H1 (cell line): Measurements from ENCODE around the gene CUX1. TPM values are rescaled to one million over a fixed set of nuclear protein-coding genes. Genes with fewer than 3 reads are reported as not detected.

Source experiments
- CTCF ChIA-PET: fragments of 300-600 bp; sonication (Branson Sonifier 250); formaldehyde crosslinking; loops from one replicate; lab custom pipeline; 2021; ENCODE audit not compliant: partially characterized antibody; lab: Charles Lee
- POLR2A ChIA-PET: fragments of 300-600 bp; sonication (Branson Sonifier 250); formaldehyde crosslinking; loops from one replicate; lab custom pipeline; 2021; ENCODE audit warnings: inconsistent platforms; ENCODE audit not compliant: partially characterized antibody; lab: Charles Lee
- DNase-seq, 2 experiments: peaks; one replicate each; pipeline versions ENCODE4 v3.0.0 to v3.0.0-alpha.2; 2010 to 2022; ENCODE audit warnings: low spot score in 2 of 2, low read depth in 1 of 2, mixed read lengths in 1 of 2
- FAIRE-seq: peaks from 2 replicates; lab custom pipeline; 2011; peaks lifted over from hg19 to GRCh38; lab: Jason Lieb, UNC
- H2AFZ ChIP-seq: 2 replicates; pipeline ENCODE4 v1.8.1; 2012; ENCODE audit warnings: low read length, inconsistent platforms
- H2AK5ac ChIP-seq: 2 replicates; pipeline ENCODE4 v1.6.1; 2013; ENCODE audit warnings: low read depth, low read length
- H2BK120ac ChIP-seq: replicated peaks from 2 replicates; pipeline ENCODE3; 2013; ENCODE audit warnings: low read depth, low read length, inconsistent platforms
- H2BK12ac ChIP-seq: 2 replicates; pipeline ENCODE4 v1.6.1; 2013; ENCODE audit warnings: low read depth, low read length
- H2BK15ac ChIP-seq: 2 replicates; pipeline ENCODE4 v1.6.1; 2013; ENCODE audit warnings: low read length
- H2BK20ac ChIP-seq: 2 replicates; pipeline ENCODE4 v1.6.1; 2013; ENCODE audit warnings: low read length
- H2BK5ac ChIP-seq: 2 replicates; pipeline ENCODE4 v1.6.1; 2013; ENCODE audit warnings: low read depth, low read length
- H3K14ac ChIP-seq: 2 replicates; pipeline ENCODE4 v1.6.1; 2013; ENCODE audit warnings: inconsistent platforms; ENCODE audit not compliant: insufficient read length
- H3K18ac ChIP-seq: 2 replicates; pipeline ENCODE4 v1.6.1; 2013; ENCODE audit warnings: low read length; ENCODE audit errors: extremely low read depth
- H3K23ac ChIP-seq: 2 replicates; pipeline ENCODE4 v1.6.1; 2013; ENCODE audit warnings: inconsistent platforms; ENCODE audit not compliant: insufficient read length
- H3K23me2 ChIP-seq: 2 replicates; pipeline ENCODE4 v1.6.1; 2013; ENCODE audit warnings: low read depth, low read length
- H3K27ac ChIP-seq: 2 replicates; pipeline ENCODE4 v1.6.1; 2011; ENCODE audit warnings: low read depth, low read length, inconsistent platforms
- H3K27me3 ChIP-seq, 4 experiments: replicated peaks in 1 of 4; 1 replicate in 1 of 4; 2 replicates in 3 of 4; pipeline versions ENCODE4 v1.6.1 to v1.8.1; 2011 to 2013; ENCODE audit warnings: low read length in 3 of 4, mild to moderate bottlenecking in 3 of 4, inconsistent platforms in 2 of 4, mixed read lengths in 2 of 4, moderate library complexity in 1 of 4; ENCODE audit not compliant: control insufficient read depth in 3 of 4, insufficient read depth in 3 of 4; ENCODE audit errors: extremely low read depth in 1 of 4
- H3K36me3 ChIP-seq, 4 experiments: 2 replicates each; pipeline versions ENCODE4 v1.6.1 to v1.8.1; 2011 to 2013; ENCODE audit warnings: mild to moderate bottlenecking in 4 of 4, low read length in 3 of 4, moderate library complexity in 2 of 4, control low read depth in 1 of 4, inconsistent platforms in 1 of 4; ENCODE audit not compliant: insufficient read depth in 4 of 4, control insufficient read depth in 2 of 4
- H3K4ac ChIP-seq: replicated peaks from 2 replicates; pipeline ENCODE3; 2013; ENCODE audit warnings: low read length, low read depth, mixed read lengths, inconsistent platforms; ENCODE audit not compliant: insufficient read length
- H3K4me1 ChIP-seq, 4 experiments: replicated peaks in 1 of 4; 1 replicate in 1 of 4; 2 replicates in 3 of 4; pipeline versions ENCODE4 v1.6.1 to v1.8.1; 2011 to 2013; ENCODE audit warnings: low read length in 3 of 4, inconsistent platforms in 2 of 4, mixed read lengths in 1 of 4; ENCODE audit not compliant: insufficient read depth in 4 of 4, control insufficient read depth in 3 of 4
- H3K4me2 ChIP-seq, 2 experiments: 2 replicates each; pipeline versions ENCODE4 v1.6.1 to v1.8.1; 2011 to 2013; ENCODE audit warnings: low read depth in 2 of 2, low read length in 2 of 2, control low read depth in 1 of 2, inconsistent platforms in 1 of 2, mild to moderate bottlenecking in 1 of 2; ENCODE audit not compliant: insufficient read depth in 1 of 2
- H3K4me3 ChIP-seq, 4 experiments: fragments of 200-600, 300-600 bp in 1 of 4; sonication (generic), shearing (Covaris generic), sonication (Bioruptor Twin) in 1 of 4; 2 replicates each; pipeline versions ENCODE4 v1.5.1 to v1.8.1; 2011 to 2016; ENCODE audit warnings: low read length in 4 of 4, low read depth in 3 of 4, control low read depth in 2 of 4, inconsistent platforms in 2 of 4, mild to moderate bottlenecking in 2 of 4, mixed read lengths in 1 of 4, moderate library complexity in 1 of 4; ENCODE audit not compliant: insufficient read depth in 2 of 4; ENCODE audit errors: extremely low read depth in 1 of 4
- H3K56ac ChIP-seq: replicated peaks from 2 replicates; pipeline ENCODE3; 2013; ENCODE audit warnings: low read depth, mild to moderate bottlenecking, mixed read lengths, low read length, inconsistent platforms; ENCODE audit not compliant: insufficient read length
- H3K79me1 ChIP-seq: 2 replicates; pipeline ENCODE4 v1.6.1; 2013; ENCODE audit warnings: low read depth, low read length, control low read depth
- H3K79me2 ChIP-seq, 2 experiments: 2 replicates each; pipeline versions ENCODE4 v1.6.1 to v1.8.1; 2012 to 2013; ENCODE audit warnings: low read length in 2 of 2, mild to moderate bottlenecking in 2 of 2, inconsistent platforms in 1 of 2; ENCODE audit not compliant: insufficient read depth in 2 of 2, control insufficient read depth in 1 of 2
- H3K9ac ChIP-seq, 4 experiments: replicated peaks in 1 of 4; 1 replicate in 1 of 4; 2 replicates in 3 of 4; pipeline versions ENCODE4 v1.6.1 to v1.8.1; 2011 to 2013; ENCODE audit warnings: low read depth in 3 of 4, low read length in 3 of 4, control low read depth in 2 of 4, mild to moderate bottlenecking in 2 of 4, moderate library complexity in 2 of 4, inconsistent platforms in 1 of 4; ENCODE audit errors: extremely low read depth in 1 of 4
- H3K9me3 ChIP-seq, 2 experiments: 2 replicates each; pipeline versions ENCODE4 v1.6.1 to v1.8.1; 2012 to 2013; ENCODE audit warnings: mild to moderate bottlenecking in 2 of 2, moderate library complexity in 2 of 2, control low read depth in 1 of 2, inconsistent platforms in 1 of 2, low read depth in 1 of 2, low read length in 1 of 2, mixed read lengths in 1 of 2; ENCODE audit not compliant: insufficient read depth in 2 of 2
- H4K20me1 ChIP-seq, 2 experiments: replicated peaks in 1 of 2; 2 replicates each; pipeline versions ENCODE3 to v1.8.1; 2011 to 2013; ENCODE audit warnings: inconsistent platforms in 2 of 2, low read length in 2 of 2, mild to moderate bottlenecking in 1 of 2; ENCODE audit not compliant: insufficient read depth in 2 of 2, control insufficient read depth in 1 of 2
- H4K5ac ChIP-seq: 2 replicates; pipeline ENCODE4 v1.6.1; 2013; ENCODE audit warnings: low read length, low read depth, mixed read lengths, inconsistent platforms; ENCODE audit not compliant: insufficient read length
- H4K8ac ChIP-seq: 2 replicates; pipeline ENCODE4 v1.8.0; 2013; ENCODE audit warnings: mild to moderate bottlenecking, moderate library complexity, low read length, inconsistent platforms; ENCODE audit not compliant: insufficient read depth; ENCODE audit errors: extremely low read depth
- H4K91ac ChIP-seq: replicated peaks from 2 replicates; pipeline ENCODE3; 2013; ENCODE audit warnings: low read length, mixed read lengths, inconsistent platforms; ENCODE audit not compliant: insufficient read length
- JUN ChIP-seq: IDR thresholded peaks from 2 replicates; pipeline ENCODE4 v1.6.1; 2011; ENCODE audit warnings: low read depth, mild to moderate bottlenecking, improper control_type of control experiment, low read length
- JUND ChIP-seq: IDR thresholded peaks from 2 replicates; pipeline ENCODE4 v1.6.1; 2011; ENCODE audit warnings: mild to moderate bottlenecking, improper control_type of control experiment, low read length
- PHF8 ChIP-seq: fragments of 200-600 bp; sonication (generic); conservative IDR thresholded peaks from 2 replicates; pipeline ENCODE4 v1.7.1; 2012; ENCODE audit warnings: low read depth, mild to moderate bottlenecking, inconsistent platforms, low read length, moderate library complexity
- RNF2 ChIP-seq: fragments of 200-900, 300-1000 bp; sonication (generic); IDR thresholded peaks from 2 replicates; pipeline ENCODE4 v1.7.1; 2016; ENCODE audit warnings: borderline replicate concordance, low read depth, mild to moderate bottlenecking, antibody characterized with exemption, low read length; ENCODE audit not compliant: poor library complexity, severe bottlenecking; ENCODE audit errors: missing control alignments
- WGBS, 2 experiments: shearing (Covaris generic) in 1 of 2; methylation state at CpG; one replicate each; pipeline versions ENCODE4 v1.1.6 to v1.1.7; 2013 to 2015; ENCODE audit warnings: low lambda C conversion rate in 2 of 2, mixed read lengths in 2 of 2, inconsistent platforms in 1 of 2, low coverage in 1 of 2, missing lambda C conversion rate in 1 of 2; ENCODE audit not compliant: insufficient replicate concordance in 2 of 2, insufficient coverage in 1 of 2, insufficient read length in 1 of 2; ENCODE audit errors: extremely low coverage in 1 of 2, missing lambda C conversion rate in 1 of 2; 5-methylcytosine and 5-hydroxymethylcytosine counted together
- polyA plus RNA-seq, 7 experiments: library from polyadenylated mRNA; depleted of rRNA in 3 of 7; stranded (reverse) in 5 of 7; unstranded in 2 of 7; fragments of >200 nt in 5 of 7; fragments of 200-250 nt in 2 of 7; gene quantifications; 1 replicate in 5 of 7; 2 replicates in 1 of 7; 4 replicates in 1 of 7; pipeline versions ENCODE4 v1.2.1 to v1.2.3, GENCODE V29; 2011 to 2013; ENCODE audit warnings: missing spikeins in 2 of 7, mixed read lengths in 2 of 7
- total RNA-seq: library from RNA; stranded (reverse); fragmentation: NEBNext Ultra II Directional; extraction: Animal tissue kit (Norgen Biotek cat#: 25700); gene quantifications from 2 replicates; pipeline ENCODE4 v1.2.1, GENCODE V29; 2021

Gene CUX1
- total and polyA plus RNA-seq, 2 of the 8 experiments (the other 6 are each of a cell fraction or from before 2014, with no cell fraction given) = 21.6 to 65.9 TPM

- H3K4me3 ChIP-seq = no peak overlapping the region
- H2BK20ac ChIP-seq = no peak overlapping the region
- no peaks in the 10 kb centered on the region for H3K23me2 ChIP-seq
- no peak overlapping the region for H3K27ac ChIP-seq
- H2BK5ac ChIP-seq = peak overlapping the region; percentile 47; the same call in 1 of the 2 replicates
- no peak for FAIRE-seq
- H2BK12ac ChIP-seq = 0 out of 2 replicates have a peak overlapping the region, but pooled peaks have one; percentile 65
- peaks cover 7% of the 10 kb centered on the region for H3K79me1 ChIP-seq
- H4K91ac ChIP-seq = no peak overlapping the region
- no peak overlapping the region for H3K14ac ChIP-seq
- no peaks in the 10 kb centered on the region for H3K9me3 ChIP-seq
- no peak overlapping the region for H4K5ac ChIP-seq
- H3K4me1 ChIP-seq = peaks cover 0 to 16% (median 3%) of the 10 kb centered on the region in 4 experiments; a peak in 2 of 7 replicates
- TF ChIP-seq JUN (no peak), JUND (no peak), PHF8 (no peak), RNF2 (no peak)
- H4K8ac ChIP-seq = no peak overlapping the region; the same call in 1 of the 2 replicates
- WGBS, 2 experiments = 90% methylated on average over 24 of the region's 24 CpGs; no CpG with 5 or more reads in 1 of the 2 experiments
- peaks cover 0 to 35% of the 10 kb centered on the region in 2 experiments; a peak in 2 of 4 replicates for H3K79me2 ChIP-seq
- no peak overlapping the region for H2BK120ac ChIP-seq
- H3K9ac ChIP-seq = no peak overlapping the region
- H3K23ac ChIP-seq = no peak overlapping the region
- peak overlapping the region; percentile 76; the same call in 1 of the 2 replicates for H2AK5ac ChIP-seq
- ChIA-PET POLR2A (no interaction called here), CTCF (interaction anchor here (1.0 to 1.9 kb wide), 3 partner anchors 13 to 306 kb away, joined by 3 to 4 read pairs (median 3); no protein-coding TSS in a partner anchor)
- H4K20me1 ChIP-seq = peaks cover 1 to 9% of the 10 kb centered on the region in 2 experiments
- H3K27me3 ChIP-seq = no peaks in the 10 kb centered on the region
- no peak for DNase-seq
- no peak overlapping the region for H3K4ac ChIP-seq
- H3K18ac ChIP-seq = no peak overlapping the region
- no peaks in the 10 kb centered on the region for H3K36me3 ChIP-seq
- no peak overlapping the region for H2AFZ ChIP-seq
- H3K4me2 ChIP-seq = no peak overlapping the region
- no peak overlapping the region for H3K56ac ChIP-seq
- H2BK15ac ChIP-seq = no peak overlapping the region
Observed at GRCh38 chr7:101998029-101998905, 180.8 kb downstream of the CUX1 start.
